H1 (cell line): Measurements from ENCODE around the gene GDPD3. TPM values are rescaled to one million over a fixed set of nuclear protein-coding genes. Genes with fewer than 3 reads are reported as not detected.
A peak's percentile ranks its signal among the peaks of the same experiment; 100 is the strongest.

Experiments used
- CHD2 ChIP-seq: IDR thresholded peaks from 2 replicates; pipeline ENCODE4 v1.6.1; 2012; ENCODE audit warnings: low read length, improper control_type of control experiment
- EGR1 ChIP-seq: IDR thresholded peaks from 2 replicates; pipeline ENCODE4 v1.6.1; 2011; ENCODE audit warnings: low read depth, low read length, borderline replicate concordance
- EP300 ChIP-seq, 2 experiments: IDR thresholded peaks; 1 replicate in 1 of 2; 2 replicates in 1 of 2; pipeline ENCODE4 v1.6.1; 2011 to 2012; ENCODE audit warnings: low read depth in 2 of 2, low read length in 2 of 2, mild to moderate bottlenecking in 2 of 2, borderline replicate concordance in 1 of 2, inconsistent platforms in 1 of 2, moderate library complexity in 1 of 2
- GTF2F1 ChIP-seq: IDR thresholded peaks from 2 replicates; pipeline ENCODE4 v1.6.1; 2012; ENCODE audit warnings: low read depth, low read length, improper control_type of control experiment, borderline replicate concordance
- HDAC2 ChIP-seq, 2 experiments: fragments of 300-600 bp in 1 of 2; sonication (generic) in 1 of 2; IDR thresholded peaks; 2 replicates each; pipeline ENCODE4 v1.6.1; 2011 to 2012; ENCODE audit warnings: low read depth in 2 of 2, low read length in 2 of 2, mild to moderate bottlenecking in 2 of 2, moderate library complexity in 2 of 2, borderline replicate concordance in 1 of 2, inconsistent platforms in 1 of 2
- KDM4A ChIP-seq: IDR thresholded peaks from one replicate; pipeline ENCODE4 v1.7.1; 2012; ENCODE audit warnings: low read depth, mild to moderate bottlenecking, moderate library complexity, low read length, inconsistent platforms; ENCODE audit not compliant: severe bottlenecking
- MAFK ChIP-seq: IDR thresholded peaks from 2 replicates; pipeline ENCODE4 v1.6.1; 2012; ENCODE audit warnings: low read depth, mild to moderate bottlenecking, improper control_type of control experiment, low read length
- NRF1 ChIP-seq: IDR thresholded peaks from 2 replicates; pipeline ENCODE4 v1.6.1; 2011; ENCODE audit warnings: mild to moderate bottlenecking, low read depth, low read length, improper control_type of control experiment
- POLR2A ChIP-seq, 2 experiments: IDR thresholded peaks; 1 replicate in 1 of 2; 2 replicates in 1 of 2; pipeline ENCODE4 v1.6.1; 2011; ENCODE audit warnings: low read depth in 2 of 2, low read length in 2 of 2, mild to moderate bottlenecking in 2 of 2; ENCODE audit errors: control extremely low read depth in 1 of 2
- POLR2AphosphoS5 ChIP-seq: IDR thresholded peaks from 2 replicates; pipeline ENCODE4 v1.6.1; 2011; ENCODE audit warnings: low read depth, low read length
- RBBP5 ChIP-seq: IDR thresholded peaks from 2 replicates; pipeline ENCODE4 v1.7.1; 2012; ENCODE audit warnings: low read depth, mild to moderate bottlenecking, inconsistent platforms, low read length, moderate library complexity, borderline replicate concordance
- SIN3A ChIP-seq, 2 experiments: IDR thresholded peaks in 1 of 2; conservative IDR thresholded peaks in 1 of 2; 2 replicates each; pipeline ENCODE4 v1.6.1; 2011 to 2012; ENCODE audit warnings: low read length in 2 of 2, improper control_type of control experiment in 1 of 2, low read depth in 1 of 2, mild to moderate bottlenecking in 1 of 2
- TAF1 ChIP-seq: IDR thresholded peaks from 2 replicates; pipeline ENCODE4 v1.6.1; 2011; ENCODE audit warnings: mild to moderate bottlenecking, low read depth, low read length
- TAF7 ChIP-seq: optimal IDR thresholded peaks from 2 replicates; pipeline ENCODE3; 2011; ENCODE audit warnings: low read depth, mild to moderate bottlenecking, inconsistent platforms, low read length, moderate library complexity, borderline replicate concordance
- TBP ChIP-seq: IDR thresholded peaks from 2 replicates; pipeline ENCODE4 v1.6.1; 2011; ENCODE audit warnings: low read depth, low read length, improper control_type of control experiment
- polyA plus RNA-seq, 7 experiments: library from polyadenylated mRNA; depleted of rRNA in 3 of 7; stranded (reverse) in 5 of 7; unstranded in 2 of 7; fragments of >200 nt in 5 of 7; fragments of 200-250 nt in 2 of 7; gene quantifications; 1 replicate in 5 of 7; 2 replicates in 1 of 7; 4 replicates in 1 of 7; pipeline versions ENCODE4 v1.2.1 to v1.2.3, GENCODE V29; 2011 to 2013; ENCODE audit warnings: missing spikeins in 2 of 7, mixed read lengths in 2 of 7
- total RNA-seq: library from RNA; stranded (reverse); fragmentation: NEBNext Ultra II Directional; extraction: Animal tissue kit (Norgen Biotek cat#: 25700); gene quantifications from 2 replicates; pipeline ENCODE4 v1.2.1, GENCODE V29; 2021
- TF ChIP-seq, protein P1 (sequence below): IDR thresholded peaks from 2 replicates; pipeline ENCODE4 v1.6.1; 2012; ENCODE audit warnings: inconsistent platforms
- TF ChIP-seq, protein P2 (sequence below): IDR thresholded peaks from 2 replicates; pipeline ENCODE4 v1.6.1; 2011; ENCODE audit warnings: low read length, improper control_type of control experiment

Gene GDPD3
- total and polyA plus RNA-seq, 2 of the 8 experiments (the other 6 are each of a cell fraction or from before 2014, with no cell fraction given) = 0.20 TPM; not detected in 1

DNA sequence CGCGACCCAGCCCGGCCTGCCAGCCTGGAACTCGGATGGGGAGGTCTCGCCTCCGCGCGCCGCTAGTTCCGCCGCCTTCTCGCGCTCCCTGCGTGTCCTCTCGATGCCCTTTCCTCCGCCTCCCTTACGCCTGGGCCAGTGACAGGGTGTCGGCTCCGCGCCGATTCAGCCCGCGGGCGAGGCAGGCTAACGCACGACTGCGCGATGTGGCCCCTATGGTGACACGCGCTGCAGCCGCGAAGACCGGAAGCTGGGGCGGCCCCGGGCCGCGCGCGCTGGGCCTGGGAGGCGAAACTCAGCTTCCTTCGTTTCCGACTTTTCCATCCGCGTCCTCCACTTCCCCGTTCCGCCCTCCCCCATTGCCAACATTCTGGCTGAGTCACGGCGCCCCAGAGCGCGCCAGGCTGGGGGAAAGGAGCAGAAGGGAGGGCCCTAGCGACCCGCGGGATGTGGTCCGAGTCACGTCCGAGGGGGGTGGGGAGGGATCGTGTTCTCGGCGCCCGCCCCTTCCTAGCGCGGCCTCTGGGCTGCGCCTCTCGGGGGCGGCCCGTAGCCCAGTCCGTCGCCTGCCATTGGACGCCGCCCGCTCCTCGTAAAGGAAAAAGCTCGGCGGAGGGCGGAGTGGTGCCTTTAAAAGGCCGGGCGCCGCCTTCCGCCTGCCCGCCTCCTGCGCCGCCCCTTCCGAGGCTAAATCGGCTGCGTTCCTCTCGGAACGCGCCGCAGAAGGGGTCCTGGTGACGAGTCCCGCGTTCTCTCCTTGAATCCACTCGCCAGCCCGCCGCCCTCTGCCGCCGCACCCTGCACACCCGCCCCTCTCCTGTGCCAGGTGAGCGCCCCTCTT, 48.0 kb downstream of the GDPD3 start, which contains the start of gene ALDOA (continued):
- peak; percentile 91 for TF ChIP-seq POLR2AphosphoS5
- peak in 1 of 2 experiments; percentile 42; a peak in 1 of 4 replicates for TF ChIP-seq HDAC2 (IDR thresholded peaks at IDR 0.05; ENCODE audit: borderline replicate concordance in 1 of 2, low read depth in 2 of 2, low read length in 2 of 2)
- no peak; the same call in 1 of the 2 replicates for TF ChIP-seq NRF1
- TF ChIP-seq EP300 (IDR thresholded peaks at IDR 0.05; ENCODE audit: borderline replicate concordance in 1 of 2, low read depth in 2 of 2, low read length in 2 of 2) = no peak; a peak in 1 of 3 replicates
- peak; percentile 96 for TF ChIP-seq TBP
- TF ChIP-seq TAF7 = peak; percentile 79
- peak; percentile 34; the same call in 1 of the 2 replicates for TF ChIP-seq RBBP5
- TF ChIP-seq, protein P1, sequence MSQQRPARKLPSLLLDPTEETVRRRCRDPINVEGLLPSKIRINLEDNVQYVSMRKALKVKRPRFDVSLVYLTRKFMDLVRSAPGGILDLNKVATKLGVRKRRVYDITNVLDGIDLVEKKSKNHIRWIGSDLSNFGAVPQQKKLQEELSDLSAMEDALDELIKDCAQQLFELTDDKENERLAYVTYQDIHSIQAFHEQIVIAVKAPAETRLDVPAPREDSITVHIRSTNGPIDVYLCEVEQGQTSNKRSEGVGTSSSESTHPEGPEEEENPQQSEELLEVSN = peak; percentile 78; the same call in 1 of the 2 replicates
- peak; percentile 93 to 95 for TF ChIP-seq POLR2A (IDR thresholded peaks at IDR 0.05; ENCODE audit: control extremely low read depth in 1 of 2, low read depth in 2 of 2, low read length in 2 of 2)
- TF ChIP-seq GTF2F1 = peak; percentile 76; the same call in 1 of the 2 replicates
- peak; percentile 63 to 67; a peak in 2 of 4 replicates for TF ChIP-seq SIN3A (conservative IDR thresholded peaks at IDR 0.05 in 1 of 2, IDR thresholded peaks at IDR 0.05 in 1 of 2; ENCODE audit: low read depth in 1 of 2, low read length in 2 of 2)
- TF ChIP-seq KDM4A = peak; percentile 91
- peak; percentile 77; the same call in 1 of the 2 replicates for TF ChIP-seq MAFK
- TF ChIP-seq, protein P2, sequence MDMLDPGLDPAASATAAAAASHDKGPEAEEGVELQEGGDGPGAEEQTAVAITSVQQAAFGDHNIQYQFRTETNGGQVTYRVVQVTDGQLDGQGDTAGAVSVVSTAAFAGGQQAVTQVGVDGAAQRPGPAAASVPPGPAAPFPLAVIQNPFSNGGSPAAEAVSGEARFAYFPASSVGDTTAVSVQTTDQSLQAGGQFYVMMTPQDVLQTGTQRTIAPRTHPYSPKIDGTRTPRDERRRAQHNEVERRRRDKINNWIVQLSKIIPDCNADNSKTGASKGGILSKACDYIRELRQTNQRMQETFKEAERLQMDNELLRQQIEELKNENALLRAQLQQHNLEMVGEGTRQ = no peak; the same call in 1 of the 2 replicates
- TF ChIP-seq CHD2 = peak; percentile 14; the same call in 1 of the 2 replicates
- TF ChIP-seq TAF1 = peak; percentile 79
- peak; percentile 6; the same call in 1 of the 2 replicates for TF ChIP-seq EGR1
